Limb (tissue), 2 donors: Measurements from ENCODE around the gene CDK8.

Experiments used
- DNase-seq, 2 donors: peaks; one replicate each; pipeline ENCODE4 v3.0.0-alpha.2; 2016; ENCODE audit errors: extremely low spot score in 2 of 2

CDK8 gene

GRCh38 chr13:26441476-26441875 is 187.5 kb downstream of the CDK8 start:
- no peak for DNase-seq

- DNase-seq, result no peak
These were observed 188.6 kb downstream of the CDK8 start for GRCh38 chr13:26442541-26442940.

DNA sequence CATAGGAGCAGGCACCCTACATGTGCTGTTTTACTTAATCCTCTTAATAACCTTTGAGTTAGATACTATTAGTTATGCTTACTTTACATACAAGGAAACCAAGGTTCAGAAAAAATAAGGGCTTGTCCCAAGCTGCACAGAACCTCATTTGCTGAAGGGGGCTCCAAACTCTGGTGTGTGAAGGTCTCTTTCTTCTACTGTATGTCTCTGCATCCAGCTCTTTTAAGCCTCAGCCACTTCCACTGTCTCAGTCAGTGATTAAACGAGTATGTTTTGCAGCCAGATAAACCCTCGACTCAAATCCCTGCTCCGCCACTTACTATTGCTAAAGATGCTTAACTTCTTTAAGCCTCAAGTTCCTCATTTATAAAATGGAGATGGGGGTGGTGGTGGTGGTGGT is 191.2 kb downstream of the CDK8 start:
- DNase-seq, result no peak

- DNase-seq, result no peak
These were observed 192.8 kb downstream of the CDK8 start for GRCh38 chr13:26446751-26447150.

DNA sequence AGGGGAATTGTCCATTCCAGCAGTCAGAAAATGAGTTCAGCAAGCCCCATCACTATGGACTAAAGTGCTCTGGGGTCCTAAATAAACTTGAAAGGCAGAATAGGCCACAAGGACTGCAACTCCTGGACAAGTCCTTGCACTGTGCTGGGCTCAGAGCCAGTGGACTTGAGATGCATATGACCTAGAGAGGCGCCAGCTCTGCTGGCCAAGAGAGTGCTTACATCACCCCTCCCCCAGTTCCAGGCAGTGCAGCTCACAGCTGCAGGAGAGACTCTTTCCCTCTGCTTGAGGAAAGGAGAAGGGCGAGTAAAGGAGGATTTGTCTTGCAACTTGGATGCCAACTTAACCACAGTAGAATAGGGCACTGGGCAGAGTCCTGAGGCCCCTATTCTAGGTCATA is 194.1 kb downstream of the CDK8 start:
- DNase-seq, result no peak

GRCh38 chr13:26449063-26449848 is 195.3 kb downstream of the CDK8 start:
- no peak for DNase-seq
